Neural crest cell (in vitro differentiated cells): ENCODE results near the gene CTDSP1. TPM values are rescaled to one million over a fixed set of nuclear protein-coding genes. Genes with fewer than 3 reads are reported as not detected.

Experiments used
- DNase-seq: peaks from one replicate; pipeline ENCODE4 v3.0.0; 2021; ENCODE audit warnings: low read depth, mixed read lengths, low spot score
- H3K27ac Mint-ChIP-seq: one replicate; pipeline ENCODE4 v1.8.0; 2021; ENCODE audit warnings: mild to moderate bottlenecking, mixed read lengths; ENCODE audit not compliant: unreplicated experiment
- H3K27me3 Mint-ChIP-seq: 2 replicates; pipeline ENCODE4 v1.8.0; 2021; ENCODE audit warnings: low read depth, mild to moderate bottlenecking, mixed read lengths
- H3K36me3 Mint-ChIP-seq: 2 replicates; pipeline ENCODE4 v1.8.0; 2021; ENCODE audit warnings: low read depth, mild to moderate bottlenecking, mixed read lengths
- H3K4me1 Mint-ChIP-seq: 2 replicates; pipeline ENCODE4 v1.8.0; 2021; ENCODE audit warnings: mixed read lengths
- H3K4me3 Mint-ChIP-seq: one replicate; pipeline ENCODE4 v1.8.0; 2021; ENCODE audit warnings: mild to moderate bottlenecking, mixed read lengths
- H3K9me3 Mint-ChIP-seq: 2 replicates; pipeline ENCODE4 v1.8.0; 2021; ENCODE audit warnings: mixed read lengths
- total RNA-seq: library from RNA; stranded (reverse); gene quantifications from 2 replicates; pipeline ENCODE4 v1.2.1, GENCODE V29; 2021
- TF ChIP-seq, protein P1 (sequence below): fragments of 200-600 bp; sonication (generic); conservative IDR thresholded peaks from 2 replicates; pipeline ENCODE4 v1.5.0; 2021; ENCODE audit warnings: antibody characterized with exemption, mild to moderate bottlenecking

Gene CTDSP1
- total RNA-seq, 1 donor from 2014 or later: 46.4 TPM

- Mint-ChIP-seq H3K4me1 (peaks cover 28% of the 10 kb centered on the region), H3K27me3 (peaks cover 23% of the 10 kb centered on the region), H3K27ac (no peak overlapping the region), H3K4me3 (peak overlapping the region; percentile 79), H3K9me3 (no peaks in the 10 kb centered on the region), H3K36me3 (no peaks in the 10 kb centered on the region)
- TF ChIP-seq, protein P1, sequence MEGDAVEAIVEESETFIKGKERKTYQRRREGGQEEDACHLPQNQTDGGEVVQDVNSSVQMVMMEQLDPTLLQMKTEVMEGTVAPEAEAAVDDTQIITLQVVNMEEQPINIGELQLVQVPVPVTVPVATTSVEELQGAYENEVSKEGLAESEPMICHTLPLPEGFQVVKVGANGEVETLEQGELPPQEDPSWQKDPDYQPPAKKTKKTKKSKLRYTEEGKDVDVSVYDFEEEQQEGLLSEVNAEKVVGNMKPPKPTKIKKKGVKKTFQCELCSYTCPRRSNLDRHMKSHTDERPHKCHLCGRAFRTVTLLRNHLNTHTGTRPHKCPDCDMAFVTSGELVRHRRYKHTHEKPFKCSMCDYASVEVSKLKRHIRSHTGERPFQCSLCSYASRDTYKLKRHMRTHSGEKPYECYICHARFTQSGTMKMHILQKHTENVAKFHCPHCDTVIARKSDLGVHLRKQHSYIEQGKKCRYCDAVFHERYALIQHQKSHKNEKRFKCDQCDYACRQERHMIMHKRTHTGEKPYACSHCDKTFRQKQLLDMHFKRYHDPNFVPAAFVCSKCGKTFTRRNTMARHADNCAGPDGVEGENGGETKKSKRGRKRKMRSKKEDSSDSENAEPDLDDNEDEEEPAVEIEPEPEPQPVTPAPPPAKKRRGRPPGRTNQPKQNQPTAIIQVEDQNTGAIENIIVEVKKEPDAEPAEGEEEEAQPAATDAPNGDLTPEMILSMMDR: no peak
- DNase-seq: no peak
These were observed 2.2 kb downstream of the CTDSP1 start for GRCh38 chr2:218401890-218402289.

DNA sequence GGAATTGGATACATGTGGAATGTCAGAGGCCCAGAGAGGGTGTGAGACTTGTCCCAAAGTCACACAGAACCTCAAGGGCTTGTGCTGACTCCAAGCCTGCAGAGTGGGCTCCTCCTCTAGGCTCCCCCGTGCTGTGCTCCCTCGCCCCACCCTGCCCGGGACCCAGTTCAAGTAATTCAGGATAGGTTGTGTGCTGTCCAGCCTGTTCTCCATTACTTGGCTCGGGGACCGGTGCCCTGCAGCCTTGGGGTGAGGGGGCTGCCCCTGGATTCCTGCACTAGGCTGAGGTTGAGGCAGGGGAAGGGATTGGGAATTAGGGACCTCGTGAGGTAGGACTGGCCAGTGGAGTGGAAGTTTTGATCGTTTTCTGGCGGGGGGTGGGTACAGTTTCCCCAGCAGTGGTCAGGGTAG, 2.8 kb downstream of the CTDSP1 start:
- peaks cover 17% of the 10 kb centered on the region for H3K27me3 Mint-ChIP-seq
- H3K36me3 Mint-ChIP-seq: no peaks in the 10 kb centered on the region
- TF ChIP-seq, protein P1: no peak
- H3K4me1 Mint-ChIP-seq: peaks cover 28% of the 10 kb centered on the region
- H3K27ac Mint-ChIP-seq: no peak overlapping the region
- H3K9me3 Mint-ChIP-seq: no peaks in the 10 kb centered on the region
- H3K4me3 Mint-ChIP-seq: peak overlapping the region; percentile 69
- DNase-seq: no peak

DNA sequence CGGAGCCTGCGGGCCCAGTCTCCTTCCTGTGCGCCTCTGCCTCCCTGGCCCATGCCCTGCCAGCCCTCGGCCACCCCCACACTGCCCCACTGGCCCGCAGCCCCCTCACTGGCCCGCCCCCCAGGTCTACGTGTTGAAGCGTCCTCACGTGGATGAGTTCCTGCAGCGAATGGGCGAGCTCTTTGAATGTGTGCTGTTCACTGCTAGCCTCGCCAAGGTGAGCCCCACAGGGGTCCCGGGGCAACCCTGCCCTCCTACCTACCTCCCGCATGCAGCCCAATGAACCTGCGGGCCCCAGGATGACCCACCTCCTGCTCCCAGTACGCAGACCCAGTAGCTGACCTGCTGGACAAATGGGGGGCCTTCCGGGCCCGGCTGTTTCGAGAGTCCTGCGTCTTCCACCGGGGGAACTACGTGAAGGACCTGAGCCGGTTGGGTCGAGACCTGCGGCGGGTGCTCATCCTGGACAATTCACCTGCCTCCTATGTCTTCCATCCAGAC, 3.3 kb downstream of the CTDSP1 start:
- Mint-ChIP-seq H3K4me3 (peak overlapping the region; percentile 81), H3K36me3 (no peaks in the 10 kb centered on the region), H3K27ac (no peak overlapping the region), H3K4me1 (peaks cover 24% of the 10 kb centered on the region), H3K27me3 (peaks cover 12% of the 10 kb centered on the region), H3K9me3 (no peaks in the 10 kb centered on the region)
- TF ChIP-seq, protein P1: no peak
- no peak for DNase-seq

DNA sequence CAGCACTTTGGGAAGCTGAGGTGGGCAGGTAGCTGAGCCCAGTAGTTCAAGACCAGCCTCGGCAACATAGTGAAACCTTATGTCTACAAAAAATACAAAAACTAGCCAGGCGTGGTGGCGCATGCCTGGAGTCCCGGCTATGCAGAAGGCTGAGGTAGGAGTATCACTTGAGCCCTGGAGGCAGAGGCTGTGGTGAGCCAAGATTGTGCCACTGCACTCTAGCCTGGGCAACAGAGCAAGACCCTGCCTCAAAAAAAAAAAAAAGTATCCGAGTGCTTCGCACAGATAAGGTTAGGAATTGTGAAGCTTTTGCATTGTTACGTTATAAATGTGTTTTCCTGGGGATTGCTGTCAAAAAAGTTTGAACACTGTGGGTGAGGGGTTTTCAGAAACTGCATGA, 4.1 kb downstream of the CTDSP1 start:
- DNase-seq: no peak
- peak overlapping the region; percentile 81 for H3K4me3 Mint-ChIP-seq

DNA sequence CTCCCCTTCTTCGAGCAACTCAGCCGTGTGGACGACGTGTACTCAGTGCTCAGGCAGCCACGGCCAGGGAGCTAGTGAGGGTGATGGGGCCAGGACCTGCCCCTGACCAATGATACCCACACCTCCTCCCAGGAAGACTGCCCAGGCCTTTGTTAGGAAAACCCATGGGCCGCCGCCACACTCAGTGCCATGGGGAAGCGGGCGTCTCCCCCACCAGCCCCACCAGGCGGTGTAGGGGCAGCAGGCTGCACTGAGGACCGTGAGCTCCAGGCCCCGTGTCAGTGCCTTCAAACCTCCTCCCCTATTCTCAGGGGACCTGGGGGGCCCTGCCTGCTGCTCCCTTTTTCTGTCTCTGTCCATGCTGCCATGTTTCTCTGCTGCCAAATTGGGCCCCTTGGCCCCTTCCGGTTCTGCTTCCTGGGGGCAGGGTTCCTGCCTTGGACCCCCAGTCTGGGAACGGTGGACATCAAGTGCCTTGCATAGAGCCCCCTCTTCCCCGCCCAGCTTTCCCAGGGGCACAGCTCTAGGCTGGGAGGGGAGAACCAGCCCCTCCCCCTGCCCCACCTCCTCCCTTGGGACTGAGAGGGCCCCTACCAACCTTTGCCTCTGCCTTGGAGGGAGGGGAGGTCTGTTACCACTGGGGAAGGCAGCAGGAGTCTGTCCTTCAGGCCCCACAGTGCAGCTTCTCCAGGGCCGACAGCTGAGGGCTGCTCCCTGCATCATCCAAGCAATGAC, 4.8 kb downstream of the CTDSP1 start:
- TF ChIP-seq, protein P1: no peak
- Mint-ChIP-seq H3K9me3 (no peaks in the 10 kb centered on the region), H3K27me3 (no peaks in the 10 kb centered on the region), H3K27ac (peak overlapping the region; percentile 27), H3K4me3 (peak overlapping the region; percentile 83), H3K36me3 (no peaks in the 10 kb centered on the region), H3K4me1 (peaks cover 24% of the 10 kb centered on the region)
- DNase-seq: no peak

More for the DNA sequence above, 4.1 kb downstream of the CTDSP1 start:
- Mint-ChIP-seq H3K27me3 (peaks cover 5% of the 10 kb centered on the region), H3K4me1 (peaks cover 24% of the 10 kb centered on the region), H3K36me3 (no peaks in the 10 kb centered on the region), H3K9me3 (no peaks in the 10 kb centered on the region), H3K27ac (peak overlapping the region; percentile 43)
- TF ChIP-seq, protein P1: no peak
